HL-60/S4 (cell line): Measurements from ENCODE around the gene SARS1.
"Not testable (repeated sequence)": the region's sequence is repeated elsewhere in the genome, so short reads cannot be mapped to it uniquely, and the experiment has no call there.

Source experiments
- in situ Hi-C: fragments of 300-500 bp; cut with MboI; formaldehyde crosslinking; loops from 2 replicates; pipeline ENCODE4 v1.14.3; 2022; ENCODE audit warnings: low sequenced_read_pairs

The SARS1 gene, protein sequence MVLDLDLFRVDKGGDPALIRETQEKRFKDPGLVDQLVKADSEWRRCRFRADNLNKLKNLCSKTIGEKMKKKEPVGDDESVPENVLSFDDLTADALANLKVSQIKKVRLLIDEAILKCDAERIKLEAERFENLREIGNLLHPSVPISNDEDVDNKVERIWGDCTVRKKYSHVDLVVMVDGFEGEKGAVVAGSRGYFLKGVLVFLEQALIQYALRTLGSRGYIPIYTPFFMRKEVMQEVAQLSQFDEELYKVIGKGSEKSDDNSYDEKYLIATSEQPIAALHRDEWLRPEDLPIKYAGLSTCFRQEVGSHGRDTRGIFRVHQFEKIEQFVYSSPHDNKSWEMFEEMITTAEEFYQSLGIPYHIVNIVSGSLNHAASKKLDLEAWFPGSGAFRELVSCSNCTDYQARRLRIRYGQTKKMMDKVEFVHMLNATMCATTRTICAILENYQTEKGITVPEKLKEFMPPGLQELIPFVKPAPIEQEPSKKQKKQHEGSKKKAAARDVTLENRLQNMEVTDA

GRCh38 chr1:109213824-109214693, at the start of gene SARS1:
Gene SARS1, plus strand, starts transcription at chr1:109213918. Its CDS starts 75 bp downstream, at chr1:109213993.
- in situ Hi-C loops = no loop called here

- in situ Hi-C loops = no loop called here
These were observed 49.2 kb upstream of the SARS1 start for GRCh38 chr1:109164538-109164937.

- in situ Hi-C loops = no loop called here
These were observed 46.7 kb upstream of the SARS1 start for GRCh38 chr1:109167001-109167506.

- in situ Hi-C loops = no loop called here
These were observed 43.5 kb upstream of the SARS1 start for GRCh38 chr1:109170035-109170764.

DNA sequence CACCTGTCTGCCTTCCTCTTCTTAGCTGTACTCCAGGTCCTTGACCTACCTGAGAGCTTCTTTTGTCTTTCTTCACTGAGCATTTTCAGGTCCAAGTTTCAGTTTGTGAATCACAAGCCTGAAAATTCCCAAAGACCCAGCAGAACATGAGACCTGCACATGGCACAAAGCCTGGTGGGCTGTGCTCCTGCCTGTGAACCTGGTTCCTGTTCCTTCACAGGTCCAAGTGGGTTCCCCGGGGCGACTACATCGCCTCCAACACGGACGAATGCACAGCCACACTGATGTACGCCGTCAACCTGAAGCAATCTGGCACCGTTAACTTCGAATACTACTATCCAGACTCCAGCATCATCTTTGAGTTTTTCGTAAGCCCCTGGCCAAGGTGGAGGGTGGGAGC, 42.1 kb upstream of the SARS1 start:
- in situ Hi-C loops = no loop called here

DNA sequence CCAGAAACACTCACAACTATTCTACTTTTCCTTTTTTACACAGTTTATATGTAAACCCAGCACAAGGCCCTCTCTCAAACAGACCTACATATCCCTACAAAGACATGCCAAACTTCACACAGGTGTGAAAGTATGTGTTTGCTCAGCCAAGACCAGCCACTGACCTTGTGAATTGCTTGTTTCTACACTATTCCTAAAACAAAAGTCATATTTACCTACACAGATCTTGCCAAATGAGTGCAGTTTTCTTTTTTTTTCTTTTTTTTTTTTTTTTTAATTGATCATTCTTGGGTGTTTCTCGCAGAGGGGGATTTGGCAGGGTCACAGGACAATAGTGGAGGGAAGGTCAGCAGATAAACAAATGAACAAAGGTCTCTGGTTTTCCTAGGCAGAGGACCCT, 37.4 kb upstream of the SARS1 start:
- in situ Hi-C loops = not testable (repeated sequence)

- in situ Hi-C loops = not testable (repeated sequence)
These were observed 33.0 kb upstream of the SARS1 start for GRCh38 chr1:109180715-109181084.

DNA sequence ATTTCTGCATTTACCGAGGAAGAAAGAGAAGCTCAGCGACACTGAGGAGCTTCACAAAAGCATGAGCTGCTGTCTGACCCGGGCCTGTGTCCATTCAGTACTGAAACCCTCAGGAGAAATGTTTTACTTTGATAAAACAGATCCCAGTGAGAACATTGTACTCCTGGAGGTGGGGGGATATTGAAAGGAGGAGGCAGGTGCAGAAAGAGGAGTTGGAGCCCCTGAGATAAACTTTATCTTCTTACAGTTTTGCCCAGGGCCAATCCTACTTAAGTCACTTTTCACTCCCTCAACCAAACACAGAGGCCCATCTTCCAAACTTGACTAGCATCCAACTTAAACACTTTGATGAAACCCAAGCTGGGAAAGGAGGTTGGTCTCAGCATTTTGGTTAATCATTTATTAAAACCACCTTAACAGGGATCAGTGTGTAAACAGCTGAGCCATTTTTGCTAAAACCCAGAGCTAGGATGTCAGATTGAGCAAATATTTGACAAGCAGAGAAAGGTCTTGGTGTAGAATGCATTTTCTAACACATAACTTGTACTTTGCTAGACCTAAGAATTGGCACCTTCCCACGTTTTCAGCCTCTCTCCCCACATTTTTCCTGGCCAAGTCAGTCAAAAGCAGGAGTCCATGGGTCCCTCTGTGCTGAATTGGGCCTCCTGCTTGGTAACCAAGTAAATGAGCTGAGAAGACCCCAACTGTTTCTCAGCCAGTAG, 32.5 kb upstream of the SARS1 start:
- in situ Hi-C loops = no loop called here

DNA sequence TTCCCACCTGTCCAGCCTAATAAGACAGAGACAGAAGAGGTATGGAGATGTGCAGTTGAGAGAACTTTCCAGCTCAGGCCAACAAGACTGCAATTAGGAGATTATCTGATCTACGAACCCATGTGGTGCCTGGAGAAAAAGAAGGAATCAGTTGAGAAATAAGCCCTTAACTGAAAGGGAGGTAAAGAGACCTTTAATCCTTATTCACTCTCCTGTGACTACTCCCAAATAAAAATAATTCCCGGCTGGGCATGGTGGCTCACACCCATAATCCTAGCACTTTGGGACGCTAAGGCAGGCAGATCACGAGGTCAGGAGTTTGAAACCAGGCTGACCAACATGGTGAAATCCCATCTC, 31.9 kb upstream of the SARS1 start:
- in situ Hi-C loops = no loop called here

DNA sequence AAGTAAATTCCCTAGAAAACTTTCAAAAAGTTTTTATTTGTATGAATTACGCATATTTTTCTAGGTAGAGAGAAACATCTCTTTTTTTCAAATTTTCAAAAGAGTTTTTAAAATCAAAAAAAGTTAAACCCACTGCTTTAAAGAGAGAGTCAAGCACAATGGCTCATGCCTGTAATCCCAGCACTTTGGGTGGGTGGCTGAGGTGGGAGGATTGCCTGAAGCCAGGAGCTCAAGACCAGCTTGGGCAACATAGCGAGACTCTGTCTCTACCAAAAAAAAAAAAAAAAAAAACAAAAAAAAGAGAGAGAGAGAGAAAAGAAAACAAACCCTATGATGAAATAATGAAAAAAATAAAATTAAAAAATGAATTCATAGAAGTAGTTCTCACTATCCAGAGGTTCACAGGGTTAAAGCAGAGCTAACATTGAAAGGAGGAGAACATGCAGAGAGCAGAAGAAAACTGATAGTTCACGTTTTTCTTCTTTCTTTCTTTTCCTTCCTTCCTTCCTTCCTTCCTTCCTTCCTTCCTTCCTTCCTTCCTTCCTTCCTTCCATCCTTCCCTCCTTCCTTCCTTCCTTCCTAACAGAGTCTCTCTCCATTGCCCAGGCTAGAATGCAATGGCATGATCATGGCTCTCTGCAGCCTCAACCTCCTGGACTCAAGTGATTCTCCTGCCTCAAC, 30.5 kb upstream of the SARS1 start:
- in situ Hi-C loops = no loop called here

DNA sequence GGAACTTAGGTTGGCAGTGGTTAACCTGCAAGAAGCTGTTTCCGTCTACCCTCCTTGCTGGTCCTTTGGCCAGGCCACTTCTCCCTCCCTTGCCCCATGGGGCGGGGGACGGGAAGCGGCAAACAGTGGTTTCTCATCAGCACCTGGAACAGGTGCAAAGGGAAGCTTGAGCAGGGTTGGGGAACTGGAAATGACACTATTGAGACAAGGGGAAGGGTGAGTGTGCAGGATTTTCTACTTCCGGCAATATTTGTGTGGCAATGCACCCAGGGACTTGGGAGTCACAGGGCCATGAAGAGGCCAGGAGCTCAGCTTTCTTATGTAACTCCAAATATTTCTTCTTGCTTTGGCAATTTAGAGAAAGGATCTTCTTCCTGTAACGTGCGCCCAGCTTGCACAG, 29.0 kb upstream of the SARS1 start:
- in situ Hi-C loops = no loop called here

DNA sequence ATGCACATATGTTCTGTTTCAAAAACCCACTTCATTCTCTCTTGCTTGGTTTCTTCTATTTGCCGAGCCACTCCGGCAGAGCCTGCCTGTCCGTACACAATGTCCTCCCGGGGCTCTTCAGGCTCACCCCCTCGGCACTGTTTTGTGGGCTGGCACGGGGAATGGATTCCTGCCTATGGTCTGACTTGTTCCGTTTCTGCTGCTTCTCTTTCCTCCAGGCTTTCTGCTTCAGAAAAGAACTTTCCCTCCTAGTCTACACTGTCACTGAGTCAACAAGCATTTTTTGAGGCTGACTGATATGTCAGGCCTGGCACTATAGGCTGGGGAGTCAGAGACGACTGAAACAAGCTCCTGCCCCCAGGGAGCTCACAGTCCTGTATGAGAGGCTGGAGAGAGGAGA, 28.4 kb upstream of the SARS1 start:
- in situ Hi-C loops = no loop called here

GRCh38 chr1:109185990-109186732, 27.6 kb upstream of the SARS1 start:
- in situ Hi-C loops = no loop called here

GRCh38 chr1:109186733-109187086, 27.0 kb upstream of the SARS1 start:
- in situ Hi-C loops = no loop called here

DNA sequence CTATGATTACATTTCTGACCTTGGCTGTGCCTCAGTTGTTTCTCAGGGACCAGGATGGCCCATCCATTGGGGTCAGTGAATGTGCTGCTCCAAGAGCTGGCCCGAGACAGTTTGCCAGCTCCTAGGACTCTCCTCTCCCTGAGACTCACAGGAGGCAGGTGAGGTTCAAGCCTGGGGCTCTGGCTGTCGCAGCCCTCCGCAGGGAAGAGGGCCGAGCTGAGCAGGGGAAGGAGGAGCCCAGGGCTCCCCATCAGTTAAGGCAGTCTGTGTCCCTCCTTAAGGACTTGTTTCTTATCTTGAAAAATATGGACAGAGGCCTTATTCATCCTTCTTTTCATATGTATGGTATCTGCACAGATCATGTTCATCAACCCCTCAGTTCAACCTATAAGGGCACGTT, 26.6 kb upstream of the SARS1 start:
- in situ Hi-C loops = no loop called here

- in situ Hi-C loops = no loop called here
These were observed 25.5 kb upstream of the SARS1 start for GRCh38 chr1:109188200-109188599.

GRCh38 chr1:109188781-109189180, 24.9 kb upstream of the SARS1 start:
- in situ Hi-C loops = no loop called here

- in situ Hi-C loops = no loop called here
These were observed 23.5 kb upstream of the SARS1 start for GRCh38 chr1:109190189-109190588.

DNA sequence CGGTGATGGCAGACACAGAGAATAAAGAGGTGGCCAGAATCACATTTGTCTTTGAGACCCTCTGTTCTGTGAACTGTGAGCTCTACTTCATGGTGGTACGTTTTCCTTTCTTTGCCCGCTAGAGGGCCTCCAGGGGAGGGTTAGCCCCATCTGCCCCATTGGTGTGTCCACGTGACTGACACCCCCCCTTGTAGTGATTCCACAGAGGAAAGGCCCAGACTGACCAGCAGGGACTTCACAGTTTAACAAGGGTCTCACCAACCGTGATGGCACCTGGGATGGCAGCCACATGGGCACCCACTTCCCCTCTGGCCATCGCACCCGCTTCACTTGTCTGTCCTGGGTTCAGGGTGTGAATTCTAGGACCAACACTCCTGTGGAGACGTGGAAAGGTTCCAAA, 22.3 kb upstream of the SARS1 start:
- in situ Hi-C loops = no loop called here
